Measurements from ENCODE around the gene GALNT3. TPM values are rescaled to one million over a fixed set of nuclear protein-coding genes. Genes with fewer than 3 reads are reported as not detected.

The GALNT3 gene
- total RNA-seq, 1 experiment from 2014 or later = 33.1 TPM

- TF ChIP-seq CTCF (conservative IDR thresholded peaks at IDR 0.05) = no peak
- TF ChIP-seq EZH2 (IDR thresholded peaks at IDR 0.05; ENCODE audit: low read depth) = no peak
- ChIA-PET CTCF (no interaction called here), POLR2A (ENCODE audit: unreplicated experiment) (no interaction called here)
- Histone ChIP-seq H3K27me3 (ENCODE audit: insufficient read depth, low read depth) (no peaks in the 10 kb centered on the region), H3K4me2 (no peak overlapping the region), H3K27ac (no peak overlapping the region), H3K4me1 (replicated peaks; ENCODE audit: insufficient read depth) (no peaks in the 10 kb centered on the region), H3K36me3 (ENCODE audit: low read depth) (no peaks in the 10 kb centered on the region), H3K9me3 (ENCODE audit: insufficient read depth, low read depth) (no peaks in the 10 kb centered on the region), H3F3A (ENCODE audit: insufficient read depth, low read depth) (no peaks in the 10 kb centered on the region), H3K79me2 (ENCODE audit: low read depth) (no peaks in the 10 kb centered on the region), H3K9me2 (ENCODE audit: insufficient read depth) (no peaks in the 10 kb centered on the region), H4K20me1 (ENCODE audit: insufficient read depth) (no peaks in the 10 kb centered on the region), H2AFZ (no peak overlapping the region), H3K4me3 (no peak overlapping the region)
- BruUV-seq (replicated peaks) = no TSS peak
- intact Hi-C loops (cut with micrococcal nuclease; ENCODE audit: unreplicated experiment) = no loop called here
- peak in 1 of 2 experiments; percentile 4 for DNase-seq
Observed at GRCh38 chr2:165825041-165825440, 31.0 kb upstream of the GALNT3 start.

DNA sequence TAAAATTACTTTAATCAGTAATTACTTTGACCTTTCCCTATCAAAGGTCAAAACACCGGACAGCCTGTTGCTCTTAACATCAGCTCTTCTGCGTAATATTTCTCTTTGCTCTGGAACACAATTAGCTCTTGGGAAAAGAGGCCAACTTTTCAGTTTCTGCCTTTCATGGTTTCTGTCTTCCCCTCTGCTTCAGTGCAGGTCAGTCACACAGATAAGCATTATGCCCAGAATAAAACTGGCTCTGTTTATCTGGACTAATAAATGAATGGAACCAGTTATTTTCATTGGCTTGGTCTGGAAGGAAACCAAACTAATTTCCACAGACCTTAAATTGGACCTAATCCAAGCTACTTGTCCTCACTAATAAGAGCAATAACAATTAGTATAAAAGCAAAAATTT, 26.2 kb upstream of the GALNT3 start:
- DNase-seq = no peak
- CTCF ChIA-PET = no interaction called here
- H3K9me3 ChIP-seq (ENCODE audit: insufficient read depth, low read depth) = no peaks in the 10 kb centered on the region
- POLR2A ChIA-PET (ENCODE audit: unreplicated experiment) = no interaction called here
- no peaks in the 10 kb centered on the region for H3K79me2 ChIP-seq (ENCODE audit: low read depth)
- H4K20me1 ChIP-seq (ENCODE audit: insufficient read depth) = no peaks in the 10 kb centered on the region
- no peaks in the 10 kb centered on the region for H3K27me3 ChIP-seq (ENCODE audit: insufficient read depth, low read depth)
- TF ChIP-seq CTCF (conservative IDR thresholded peaks at IDR 0.05) = no peak
- no peak for TF ChIP-seq EZH2 (IDR thresholded peaks at IDR 0.05; ENCODE audit: low read depth)
- no peak overlapping the region for H2AFZ ChIP-seq
- H3K36me3 ChIP-seq (ENCODE audit: low read depth) = no peaks in the 10 kb centered on the region
- H3K27ac ChIP-seq = no peak overlapping the region
- no peaks in the 10 kb centered on the region for H3K4me1 ChIP-seq (replicated peaks; ENCODE audit: insufficient read depth)
- H3F3A ChIP-seq (ENCODE audit: insufficient read depth, low read depth) = no peaks in the 10 kb centered on the region
- intact Hi-C loops (cut with micrococcal nuclease; ENCODE audit: unreplicated experiment) = no loop called here
- no peak overlapping the region for H3K4me2 ChIP-seq
- H3K4me3 ChIP-seq = no peak overlapping the region
- H3K9me2 ChIP-seq (ENCODE audit: insufficient read depth) = no peaks in the 10 kb centered on the region
- BruUV-seq (replicated peaks) = no TSS peak

DNA sequence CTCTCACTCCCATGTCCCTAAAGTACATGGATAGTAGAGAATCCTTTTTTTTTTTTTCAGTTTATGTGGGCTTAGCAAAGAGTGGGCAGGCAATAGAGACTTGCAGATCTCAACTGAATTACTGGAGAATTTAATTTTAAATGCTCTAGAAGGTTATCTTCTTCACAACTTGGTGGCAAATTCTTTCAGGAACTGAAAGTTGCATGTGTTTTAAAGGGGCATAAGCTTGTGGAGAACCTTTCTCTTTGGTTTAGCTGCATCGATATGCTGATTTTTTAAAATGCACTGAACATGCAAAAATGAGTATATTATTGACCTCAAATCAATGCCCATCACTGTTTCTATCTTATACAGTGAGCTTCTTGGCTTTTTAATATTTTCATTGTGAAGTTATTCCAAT, 24.9 kb upstream of the GALNT3 start:
- no peaks in the 10 kb centered on the region for H4K20me1 ChIP-seq (ENCODE audit: insufficient read depth)
- no TSS peak for BruUV-seq (replicated peaks)
- no peaks in the 10 kb centered on the region for H3K79me2 ChIP-seq (ENCODE audit: low read depth)
- H3K27me3 ChIP-seq (ENCODE audit: insufficient read depth, low read depth) = no peaks in the 10 kb centered on the region
- DNase-seq = no peak
- no peak overlapping the region for H3K27ac ChIP-seq
- H3K9me2 ChIP-seq (ENCODE audit: insufficient read depth) = no peaks in the 10 kb centered on the region
- no peak overlapping the region for H3K4me2 ChIP-seq
- H3K9me3 ChIP-seq (ENCODE audit: insufficient read depth, low read depth) = no peaks in the 10 kb centered on the region
- H3F3A ChIP-seq (ENCODE audit: insufficient read depth, low read depth) = no peaks in the 10 kb centered on the region
- ChIA-PET POLR2A (ENCODE audit: unreplicated experiment) (no interaction called here), CTCF (no interaction called here)
- no peak for TF ChIP-seq EZH2 (IDR thresholded peaks at IDR 0.05; ENCODE audit: low read depth)
- no peak for TF ChIP-seq CTCF (conservative IDR thresholded peaks at IDR 0.05)
- intact Hi-C loops (cut with micrococcal nuclease; ENCODE audit: unreplicated experiment) = no loop called here
- no peak overlapping the region for H3K4me3 ChIP-seq
- no peak overlapping the region for H2AFZ ChIP-seq
- H3K4me1 ChIP-seq (replicated peaks; ENCODE audit: insufficient read depth) = no peaks in the 10 kb centered on the region
- no peaks in the 10 kb centered on the region for H3K36me3 ChIP-seq (ENCODE audit: low read depth)
